Esophagus muscularis mucosa (tissue), 4 donors: ENCODE data around the gene ABHD17C. TPM values are rescaled to one million over a fixed set of nuclear protein-coding genes. Genes with fewer than 3 reads are reported as not detected.
"Not testable (repeated sequence)": the region's sequence is repeated elsewhere in the genome, so short reads cannot be mapped to it uniquely, and the experiment has no call there.

Experiments
- DNase-seq: peaks from one replicate; pipeline ENCODE4 v3.0.0-alpha.2; 2017; ENCODE audit errors: extremely low spot score
- H3K27ac ChIP-seq, 4 donors: fragments of 200-600 bp; sonication (generic); replicated peaks in 1 of 4; 1 replicate in 3 of 4; 2 replicates in 1 of 4; pipeline ENCODE4 v1.5.1; 2016 to 2019; ENCODE audit warnings: mild to moderate bottlenecking in 1 of 4
- H3K27me3 ChIP-seq, 4 donors: fragments of 200-600 bp; sonication (generic); one replicate each; pipeline versions ENCODE4 v1.5.1 to v1.6.0; 2016 to 2019
- H3K36me3 ChIP-seq, 4 donors: fragments of 200-600 bp; sonication (generic); one replicate each; pipeline ENCODE4 v1.5.1; 2016 to 2019
- H3K4me1 ChIP-seq, 4 donors: fragments of 200-600 bp; sonication (generic); one replicate each; pipeline ENCODE4 v1.5.1; 2016 to 2019
- H3K4me3 ChIP-seq, 4 donors: fragments of 200-600 bp; sonication (generic); 1 replicate in 2 of 4; 2 replicates in 2 of 4; pipeline ENCODE4 v1.5.1; 2016 to 2019; ENCODE audit warnings: mild to moderate bottlenecking in 4 of 4, moderate library complexity in 1 of 4
- H3K9me3 ChIP-seq, 4 donors: fragments of 200-600 bp; sonication (generic); 1 replicate in 3 of 4; 2 replicates in 1 of 4; pipeline ENCODE4 v1.5.1; 2016 to 2019
- CTCF ChIP-seq, 3 experiments: fragments of 200-600 bp in 2 of 3; fragments of 450-650 bp in 1 of 3; sonication (generic) in 2 of 3; IDR thresholded peaks; one replicate each; pipeline ENCODE4 v1.5.1; 2017 to 2019; ENCODE audit warnings: antibody characterized with exemption in 3 of 3, mild to moderate bottlenecking in 2 of 3, moderate library complexity in 1 of 3
- EP300 ChIP-seq: sonication (generic); formaldehyde crosslinking; IDR thresholded peaks from one replicate; pipeline ENCODE4 v1.6.1; 2017; ENCODE audit warnings: antibody characterized with exemption
- POLR2A ChIP-seq: fragments of 450-650 bp; IDR thresholded peaks from one replicate; pipeline ENCODE4 v1.6.1; 2017; ENCODE audit warnings: antibody characterized with exemption, moderate library complexity, mild to moderate bottlenecking, low read depth
- POLR2AphosphoS5 ChIP-seq, 2 donors: sonication (generic); formaldehyde crosslinking; IDR thresholded peaks; one replicate each; pipeline ENCODE4 v1.6.1; 2017; ENCODE audit warnings: antibody characterized with exemption in 2 of 2
- WGBS: methylation state at CpG from one replicate; pipeline ENCODE4 v1.1.5; 2018; 5-methylcytosine and 5-hydroxymethylcytosine counted together
- intact Hi-C: fragments of 100-400 bp; cut with DNase I; formaldehyde crosslinking; loops from one replicate; pipeline ENCODE4 v1.15.1; 2023
- total RNA-seq, 4 donors: library from RNA; depleted of rRNA; stranded (reverse); fragments of >200 nt; gene quantifications; one replicate each; pipeline versions ENCODE4 v1.1.0 to v1.2.1, GENCODE V29; 2016

Gene ABHD17C
- total RNA-seq, 4 donors from 2014 or later, result 1.5 to 7.1 (median 3.5) TPM

- 93% methylated on average over 8 of the region's 8 CpGs for WGBS
- no peak overlapping the region for H3K27ac ChIP-seq
- peaks cover 0 to 14% (median 5%) of the 10 kb centered on the region in 4 donors for H3K4me1 ChIP-seq
- H3K36me3 ChIP-seq, result peaks cover 0 to 16% (median 9%) of the 10 kb centered on the region in 4 donors
- intact Hi-C loops, result no loop called here
- DNase-seq, result no peak
- no peaks in the 10 kb centered on the region for H3K27me3 ChIP-seq
- H3K4me3 ChIP-seq, result no peak overlapping the region
- no peak for TF ChIP-seq POLR2A
- no peak for TF ChIP-seq CTCF (IDR thresholded peaks at IDR 0.05)
- TF ChIP-seq EP300, result no peak
- no peak for TF ChIP-seq POLR2AphosphoS5 (IDR thresholded peaks at IDR 0.05)
- H3K9me3 ChIP-seq, result no peaks in the 10 kb centered on the region
Observed at GRCh38 chr15:80754014-80754413, 58.9 kb downstream of the ABHD17C start.

- Histone ChIP-seq H3K9me3 (no peaks in the 10 kb centered on the region), H3K4me3 (no peak overlapping the region), H3K36me3 (peaks cover 0 to 6% (median 4%) of the 10 kb centered on the region in 4 donors), H3K27ac (no peak overlapping the region), H3K4me1 (peaks cover 0 to 14% (median 6%) of the 10 kb centered on the region in 4 donors), H3K27me3 (no peaks in the 10 kb centered on the region)
- no peak for DNase-seq
- intact Hi-C loops, result no loop called here
- TF ChIP-seq CTCF (IDR thresholded peaks at IDR 0.05) (no peak), EP300 (no peak), POLR2AphosphoS5 (IDR thresholded peaks at IDR 0.05) (no peak), POLR2A (no peak)
- WGBS, result 76% methylated on average over 3 of the region's 3 CpGs
Observed at GRCh38 chr15:80755885-80756284, 60.8 kb downstream of the ABHD17C start.

GRCh38 chr15:80758130-80758745 is 63.1 kb downstream of the ABHD17C start:
- DNase-seq, result no peak
- H3K36me3 ChIP-seq, result peaks cover 0 to 6% (median 2%) of the 10 kb centered on the region in 4 donors
- peaks cover 0 to 5% (median 2%) of the 10 kb centered on the region in 4 donors for H3K4me1 ChIP-seq
- no peak for TF ChIP-seq CTCF (IDR thresholded peaks at IDR 0.05)
- no peak overlapping the region for H3K27ac ChIP-seq
- intact Hi-C loops, result no loop called here
- H3K27me3 ChIP-seq, result no peaks in the 10 kb centered on the region
- no peaks in the 10 kb centered on the region for H3K9me3 ChIP-seq
- 76% methylated on average over 6 of the region's 6 CpGs for WGBS
- no peak overlapping the region for H3K4me3 ChIP-seq

GRCh38 chr15:80760960-80761359 is 65.8 kb downstream of the ABHD17C start:
- H3K4me1 ChIP-seq, result peaks cover 0 to 5% (median 0%) of the 10 kb centered on the region in 4 donors
- 27% methylated on average over 4 of the region's 4 CpGs for WGBS
- H3K27me3 ChIP-seq, result no peaks in the 10 kb centered on the region
- intact Hi-C loops, result no loop called here
- no peak for DNase-seq
- no peaks in the 10 kb centered on the region for H3K36me3 ChIP-seq
- TF ChIP-seq EP300 (no peak), POLR2A (no peak), POLR2AphosphoS5 (IDR thresholded peaks at IDR 0.05) (no peak), CTCF (IDR thresholded peaks at IDR 0.05) (no peak)
- no peaks in the 10 kb centered on the region for H3K9me3 ChIP-seq
- no peak overlapping the region for H3K4me3 ChIP-seq
- H3K27ac ChIP-seq, result no peak overlapping the region

GRCh38 chr15:80761754-80762153 is 66.6 kb downstream of the ABHD17C start:
- H3K27me3 ChIP-seq, result no peaks in the 10 kb centered on the region
- H3K4me1 ChIP-seq, result peaks cover 0 to 5% (median 0%) of the 10 kb centered on the region in 4 donors
- 92% methylated on average over 5 of the region's 6 CpGs for WGBS
- no peaks in the 10 kb centered on the region for H3K36me3 ChIP-seq
- no peak for TF ChIP-seq POLR2AphosphoS5 (IDR thresholded peaks at IDR 0.05)
- TF ChIP-seq POLR2A, result no peak
- TF ChIP-seq EP300, result no peak
- no peak for TF ChIP-seq CTCF (IDR thresholded peaks at IDR 0.05)
- H3K4me3 ChIP-seq, result no peak overlapping the region
- intact Hi-C loops, result no loop called here
- DNase-seq, result no peak
- no peaks in the 10 kb centered on the region for H3K9me3 ChIP-seq
- no peak overlapping the region for H3K27ac ChIP-seq

- DNase-seq, H3K4me3 ChIP-seq, intact Hi-C loops, H3K4me1 ChIP-seq, H3K9me3 ChIP-seq, H3K27me3 ChIP-seq, H3K36me3 ChIP-seq, H3K27ac ChIP-seq: not testable (repeated sequence)
- WGBS, result 100% methylated on average over 3 of the region's 3 CpGs
Observed at GRCh38 chr15:80763235-80763634, 68.1 kb downstream of the ABHD17C start.
